Fibroblast of lung (primary cell): ENCODE data around the gene BAAT. TPM values are rescaled to one million over a fixed set of nuclear protein-coding genes. Genes with fewer than 3 reads are reported as not detected.
A peak's percentile ranks its signal among the peaks of the same experiment; 100 is the strongest.

ENCODE experiments used
- DNase-seq, 2 donors: peaks; one replicate each; pipeline versions ENCODE4 v3.0.0 to v3.0.0-alpha.2; 2010; ENCODE audit warnings: low read depth in 2 of 2
- H2AFZ ChIP-seq: 2 replicates; pipeline ENCODE4 v1.5.1; 2012; ENCODE audit warnings: low read length, control low read depth, inconsistent platforms
- H3K27ac ChIP-seq: 2 replicates; pipeline ENCODE4 v1.5.1; 2011; ENCODE audit warnings: low read length, control low read depth; ENCODE audit not compliant: insufficient read depth
- H3K27me3 ChIP-seq: 2 replicates; pipeline ENCODE4 v1.5.1; 2011; ENCODE audit warnings: mild to moderate bottlenecking, low read length; ENCODE audit not compliant: control insufficient read depth, insufficient read depth
- H3K36me3 ChIP-seq: 2 replicates; pipeline ENCODE4 v1.5.1; 2011; ENCODE audit warnings: low read length; ENCODE audit not compliant: control insufficient read depth, insufficient read depth
- H3K4me1 ChIP-seq: 2 replicates; pipeline ENCODE4 v1.5.1; 2011; ENCODE audit warnings: low read length; ENCODE audit not compliant: control insufficient read depth, insufficient read depth; ENCODE audit errors: extremely low read depth
- H3K4me2 ChIP-seq: 2 replicates; pipeline ENCODE4 v1.5.1; 2011; ENCODE audit warnings: low read length, control low read depth; ENCODE audit not compliant: insufficient read depth; ENCODE audit errors: extremely low read depth
- H3K4me3 ChIP-seq, 4 experiments: fragments of 200-600 bp in 1 of 4; sonication (generic) in 1 of 4; replicated peaks in 1 of 4; 2 replicates each; pipeline ENCODE4 v1.5.1; 2011 to 2016; ENCODE audit warnings: low read length in 4 of 4, low read depth in 3 of 4, mild to moderate bottlenecking in 3 of 4, control low read depth in 2 of 4, inconsistent platforms in 1 of 4, mixed read lengths in 1 of 4; ENCODE audit not compliant: insufficient read depth in 1 of 4; ENCODE audit errors: control extremely low read depth in 1 of 4
- H3K79me2 ChIP-seq: 2 replicates; pipeline ENCODE4 v1.5.1; 2012; ENCODE audit warnings: mild to moderate bottlenecking, low read length, inconsistent platforms; ENCODE audit not compliant: control insufficient read depth, insufficient read depth
- H3K9ac ChIP-seq: 2 replicates; pipeline ENCODE4 v1.5.1; 2011; ENCODE audit warnings: mild to moderate bottlenecking, low read length, control low read depth; ENCODE audit not compliant: insufficient read depth
- H3K9me3 ChIP-seq: 2 replicates; pipeline ENCODE4 v1.5.1; 2012; ENCODE audit warnings: low read depth, low read length; ENCODE audit not compliant: control insufficient read depth, insufficient read depth
- H4K20me1 ChIP-seq: 2 replicates; pipeline ENCODE4 v1.5.1; 2011; ENCODE audit warnings: low read length; ENCODE audit not compliant: control insufficient read depth, insufficient read depth; ENCODE audit errors: extremely low read depth
- CTCF ChIP-seq, 2 donors: IDR thresholded peaks in 1 of 2; conservative IDR thresholded peaks in 1 of 2; 1 replicate in 1 of 2; 2 replicates in 1 of 2; pipeline ENCODE4 v1.5.1; 2011 to 2012; ENCODE audit warnings: low read length in 2 of 2, control low read depth in 1 of 2, inconsistent platforms in 1 of 2, low read depth in 1 of 2, mild to moderate bottlenecking in 1 of 2
- EZH2 ChIP-seq: IDR thresholded peaks from 2 replicates; pipeline ENCODE4 v1.5.1; 2012; ENCODE audit warnings: low read length, control low read depth, mild to moderate bottlenecking; ENCODE audit errors: missing control alignments
- polyA plus RNA-seq, 2 donors: library from polyadenylated mRNA; depleted of rRNA in 1 of 2; stranded (reverse) in 1 of 2; unstranded in 1 of 2; fragments of >200 nt; gene quantifications; 2 replicates each; pipeline ENCODE4 v1.2.1, GENCODE V29; 2011 to 2012; ENCODE audit warnings: missing spikeins in 1 of 2
- total RNA-seq: library from RNA; depleted of rRNA; stranded (reverse); fragments of >200 nt; gene quantifications from 2 replicates; pipeline ENCODE4 v1.2.1, GENCODE V29; 2014

Gene BAAT
- total and polyA plus RNA-seq, 2 donors (not counting 1 experiment from before 2014, with no cell fraction given) = 0.02 TPM; not detected in 1

GRCh38 chr9:101326501-101326900, 58.3 kb downstream of the BAAT start:
- H3K9me3 ChIP-seq = no peaks in the 10 kb centered on the region
- no peak overlapping the region for H2AFZ ChIP-seq
- H4K20me1 ChIP-seq = no peaks in the 10 kb centered on the region
- no peak overlapping the region for H3K9ac ChIP-seq
- no peaks in the 10 kb centered on the region for H3K27me3 ChIP-seq
- TF ChIP-seq CTCF (conservative IDR thresholded peaks at IDR 0.05 in 1 of 2, IDR thresholded peaks at IDR 0.05 in 1 of 2; ENCODE audit: low read depth in 1 of 2, low read length in 2 of 2) = no peak
- TF ChIP-seq EZH2 = no peak
- H3K4me2 ChIP-seq = no peak overlapping the region
- no peaks in the 10 kb centered on the region for H3K79me2 ChIP-seq
- H3K27ac ChIP-seq = no peak overlapping the region
- H3K4me3 ChIP-seq = no peak overlapping the region
- no peaks in the 10 kb centered on the region for H3K4me1 ChIP-seq
- DNase-seq = peak in 1 of 2 donors; percentile 17
- H3K36me3 ChIP-seq = no peaks in the 10 kb centered on the region

- Histone ChIP-seq H2AFZ (no peak overlapping the region), H3K4me3 (no peak overlapping the region), H4K20me1 (no peaks in the 10 kb centered on the region), H3K27me3 (no peaks in the 10 kb centered on the region), H3K36me3 (no peaks in the 10 kb centered on the region), H3K4me1 (no peaks in the 10 kb centered on the region), H3K27ac (no peak overlapping the region), H3K9ac (no peak overlapping the region), H3K4me2 (no peak overlapping the region), H3K9me3 (no peaks in the 10 kb centered on the region), H3K79me2 (no peaks in the 10 kb centered on the region)
- TF ChIP-seq EZH2 (no peak), CTCF (conservative IDR thresholded peaks at IDR 0.05 in 1 of 2, IDR thresholded peaks at IDR 0.05 in 1 of 2; ENCODE audit: low read depth in 1 of 2, low read length in 2 of 2) (no peak)
- no peak for DNase-seq
Measured at GRCh38 chr9:101326035-101326434, 58.8 kb downstream of the BAAT start.

GRCh38 chr9:101325053-101325452, 59.8 kb downstream of the BAAT start:
- no peaks in the 10 kb centered on the region for H3K4me1 ChIP-seq
- H3K27ac ChIP-seq = no peak overlapping the region
- no peaks in the 10 kb centered on the region for H3K27me3 ChIP-seq
- DNase-seq = no peak
- H4K20me1 ChIP-seq = no peaks in the 10 kb centered on the region
- H3K36me3 ChIP-seq = no peaks in the 10 kb centered on the region
- H3K79me2 ChIP-seq = no peaks in the 10 kb centered on the region
- no peak overlapping the region for H3K9ac ChIP-seq
- no peak overlapping the region for H3K4me2 ChIP-seq
- no peak overlapping the region for H2AFZ ChIP-seq
- TF ChIP-seq EZH2 = no peak
- TF ChIP-seq CTCF (conservative IDR thresholded peaks at IDR 0.05 in 1 of 2, IDR thresholded peaks at IDR 0.05 in 1 of 2; ENCODE audit: low read depth in 1 of 2, low read length in 2 of 2) = no peak
- no peak overlapping the region for H3K4me3 ChIP-seq
- no peaks in the 10 kb centered on the region for H3K9me3 ChIP-seq
